ENCODE data around the gene AGAP5.

The AGAP5 gene

GRCh38 chr10:73650537-73651331 is 47.2 kb downstream of the AGAP5 start:
- no peak for DNase-seq

- DNase-seq = no peak
Measured at GRCh38 chr10:73649876-73650536, 47.9 kb downstream of the AGAP5 start.

- no peak for DNase-seq
Measured at GRCh38 chr10:73648975-73649829, 48.7 kb downstream of the AGAP5 start.

GRCh38 chr10:73647875-73648651 is 49.8 kb downstream of the AGAP5 start:
- no peak for DNase-seq

GRCh38 chr10:73647211-73647874 is 50.6 kb downstream of the AGAP5 start:
- DNase-seq = no peak

- DNase-seq = no peak
Measured at GRCh38 chr10:73646598-73647041, 51.3 kb downstream of the AGAP5 start.

GRCh38 chr10:73645251-73645650 is 52.7 kb downstream of the AGAP5 start:
- no peak for DNase-seq

- DNase-seq = no peak
Measured at GRCh38 chr10:73644767-73645166, 53.1 kb downstream of the AGAP5 start.

GRCh38 chr10:73644015-73644743 is 53.7 kb downstream of the AGAP5 start:
- peak; percentile 25 for DNase-seq

- no peak for DNase-seq
Measured at GRCh38 chr10:73643362-73643761, 54.5 kb downstream of the AGAP5 start.

GRCh38 chr10:73641328-73642060 is 56.4 kb downstream of the AGAP5 start, which contains the start of gene MYOZ1:
Gene MYOZ1 (minus strand): TSS chr10:73641474. CDS start chr10:73640017, 1,457 bp downstream.
- DNase-seq = no peak

- DNase-seq = no peak
Measured at GRCh38 chr10:73639286-73639685, 58.6 kb downstream of the AGAP5 start.

- no peak for DNase-seq
Measured at GRCh38 chr10:73635781-73636180, 62.1 kb downstream of the AGAP5 start.

GRCh38 chr10:73634421-73634820 is 63.5 kb downstream of the AGAP5 start:
- no peak for DNase-seq

GRCh38 chr10:73629165-73629564 is 68.7 kb downstream of the AGAP5 start:
- no peak for DNase-seq

GRCh38 chr10:73628405-73628804 is 69.5 kb downstream of the AGAP5 start:
- no peak for DNase-seq

GRCh38 chr10:73627300-73627699 is 70.6 kb downstream of the AGAP5 start:
- DNase-seq = no peak

- peak; percentile 82 for DNase-seq
Measured at GRCh38 chr10:73625884-73626752, 71.8 kb downstream of the AGAP5 start.

Data from activated effector memory CD4-positive, alpha-beta T cell treated with Interleukin-2 at 50 U/mL for 16 hours (primary cell).